NOMO-1 treated with DMSO at 0.1 percent for 48 hours (cell line): ENCODE measurements around the gene NELFCD.
"Not testable (repeated sequence)": the region's sequence is repeated elsewhere in the genome, so short reads cannot be mapped to it uniquely, and the experiment has no call there.

Source experiments
- DNase-seq: peaks from one replicate; lab custom pipeline; 2025; ENCODE audit not compliant: unreplicated experiment; lab: John Stamatoyannopoulos, UW

NELFCD gene

GRCh38 chr20:59007665-59008511 is 26.8 kb downstream of the NELFCD start:
- peak; percentile 96 for DNase-seq

- DNase-seq: no peak
Observed at GRCh38 chr20:59008715-59009336, 27.8 kb downstream of the NELFCD start.

GRCh38 chr20:59010321-59010994 is 29.4 kb downstream of the NELFCD start:
- DNase-seq: no peak

- DNase-seq: no peak
Observed at GRCh38 chr20:59010995-59011873, 30.2 kb downstream of the NELFCD start.

- DNase-seq: not testable (repeated sequence)
Observed at GRCh38 chr20:59011874-59012157, 30.8 kb downstream of the NELFCD start.

GRCh38 chr20:59013031-59013951 is 32.2 kb downstream of the NELFCD start:
- DNase-seq: no peak

- no peak for DNase-seq
Observed at GRCh38 chr20:59013959-59014608, 33.0 kb downstream of the NELFCD start.

GRCh38 chr20:59014680-59015389 is 33.8 kb downstream of the NELFCD start:
- DNase-seq: no peak

- no peak for DNase-seq
Observed at GRCh38 chr20:59015411-59015810, 34.4 kb downstream of the NELFCD start.

GRCh38 chr20:59015812-59016711 is 35.0 kb downstream of the NELFCD start:
- DNase-seq: no peak

- DNase-seq: peak; percentile 4
Observed at GRCh38 chr20:59016795-59017492, 35.9 kb downstream of the NELFCD start.

GRCh38 chr20:59017493-59018231 is 36.6 kb downstream of the NELFCD start:
- no peak for DNase-seq

- no peak for DNase-seq
Observed at GRCh38 chr20:59018817-59019216, 37.8 kb downstream of the NELFCD start.

GRCh38 chr20:59019217-59019616 is 38.2 kb downstream of the NELFCD start, which contains the start of gene TUBB1:
Gene TUBB1, plus strand, starts transcription at chr20:59019429. Its CDS starts 94 bp downstream, at chr20:59019523.
- no peak for DNase-seq

- DNase-seq: no peak
Observed at GRCh38 chr20:59020938-59021551, 40.0 kb downstream of the NELFCD start.

GRCh38 chr20:59022754-59023153 is 41.7 kb downstream of the NELFCD start:
- no peak for DNase-seq
